ENCODE data around the gene UROC1.

The UROC1 gene

DNA sequence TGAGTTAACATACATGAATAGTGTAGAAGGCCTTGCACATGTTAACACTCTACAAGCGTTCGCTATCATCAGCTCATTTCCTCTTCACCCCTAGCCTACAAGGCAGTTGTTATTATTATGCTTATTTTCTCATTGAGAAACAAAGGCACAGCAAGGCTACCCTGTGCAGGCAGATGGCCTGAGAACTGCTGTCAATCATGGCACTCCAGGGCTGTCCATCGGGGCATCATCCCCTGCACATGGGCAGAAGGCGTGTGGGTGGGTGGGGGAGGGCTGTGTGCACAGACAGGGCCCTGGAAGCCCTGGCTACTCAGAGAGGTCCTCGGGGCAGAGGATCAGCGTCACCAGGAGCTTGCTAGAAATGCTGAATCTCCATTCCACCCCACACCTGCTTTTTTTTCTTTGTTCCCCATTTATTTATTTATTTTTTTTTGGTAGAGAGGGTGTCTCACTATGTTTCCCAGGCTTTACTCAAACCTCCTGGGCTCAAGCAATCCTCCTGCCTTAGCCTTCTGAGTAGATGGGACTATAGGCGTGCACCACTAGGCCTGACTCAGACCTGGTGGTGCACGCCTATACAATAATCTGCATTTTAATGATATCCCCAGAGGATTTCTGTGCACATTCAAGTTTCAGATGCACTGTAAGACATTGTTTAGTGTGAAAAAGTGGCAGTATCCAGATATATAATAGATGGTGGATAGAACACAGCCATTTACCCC, 32.2 kb downstream of the UROC1 start:
- peaks cover 0 to 13% of the 10 kb centered on the region in 2 donors for H3K4me1 ChIP-seq (ENCODE audit: control insufficient read depth in 2 of 2, insufficient read depth in 1 of 2, low read depth in 1 of 2, low read length in 2 of 2)
- H2AK5ac ChIP-seq (ENCODE audit: low read depth, low read length): no peak overlapping the region
- H3K36me3 ChIP-seq (replicated peaks in 1 of 2; ENCODE audit: control insufficient read depth in 2 of 2, insufficient read depth in 2 of 2, low read length in 2 of 2): no peaks in the 10 kb centered on the region
- H4K91ac ChIP-seq (ENCODE audit: low read depth, low read length, poor library complexity): no peak overlapping the region
- no peak overlapping the region for H3K4me3 ChIP-seq (ENCODE audit: low read length in 2 of 2)
- H2BK5ac ChIP-seq (ENCODE audit: low read length): no peak overlapping the region
- H3K27me3 ChIP-seq (ENCODE audit: control insufficient read depth in 3 of 3, insufficient read depth in 3 of 3, low read depth in 1 of 3, low read length in 3 of 3): peaks cover 0 to 33% (median 0%) of the 10 kb centered on the region in 3 experiments
- H2BK15ac ChIP-seq (ENCODE audit: low read length): no peak overlapping the region
- H3K27ac ChIP-seq (replicated peaks; ENCODE audit: low read length): no peak overlapping the region
- no peaks in the 10 kb centered on the region for H3K79me1 ChIP-seq (ENCODE audit: low read depth, low read length)
- no peak overlapping the region for H3K18ac ChIP-seq (ENCODE audit: low read length)
- H2AFZ ChIP-seq (ENCODE audit: low read length): peak overlapping the region; percentile 53
- H3K14ac ChIP-seq (ENCODE audit: low read length): no peak overlapping the region
- DNase-seq (ENCODE audit: low spot score): no peak
- H2BK120ac ChIP-seq (ENCODE audit: low read depth, low read length): no peak overlapping the region
- WGBS, 2 donors (ENCODE audit: extremely low coverage in 2 of 2, insufficient read length in 2 of 2, insufficient replicate concordance in 1 of 2): no CpG with 5 or more reads among the region's 8 CpGs
- H4K8ac ChIP-seq (ENCODE audit: low read depth, low read length): no peak overlapping the region
- no peaks in the 10 kb centered on the region for H3K9me3 ChIP-seq (replicated peaks in 1 of 2; ENCODE audit: control insufficient read depth in 2 of 2, insufficient read depth in 1 of 2, low read depth in 1 of 2, low read length in 2 of 2)
- H3K23ac ChIP-seq (ENCODE audit: low read depth, low read length, poor library complexity): no peak overlapping the region
- no peak overlapping the region for H2BK12ac ChIP-seq (ENCODE audit: low read length)
- no peak overlapping the region for H3K4ac ChIP-seq (ENCODE audit: low read length)
- no peak overlapping the region for H3K4me2 ChIP-seq (ENCODE audit: insufficient read depth, low read length, poor library complexity, severe bottlenecking)
- H3K9ac ChIP-seq (ENCODE audit: low read depth, low read length, poor library complexity): no peak overlapping the region

DNA sequence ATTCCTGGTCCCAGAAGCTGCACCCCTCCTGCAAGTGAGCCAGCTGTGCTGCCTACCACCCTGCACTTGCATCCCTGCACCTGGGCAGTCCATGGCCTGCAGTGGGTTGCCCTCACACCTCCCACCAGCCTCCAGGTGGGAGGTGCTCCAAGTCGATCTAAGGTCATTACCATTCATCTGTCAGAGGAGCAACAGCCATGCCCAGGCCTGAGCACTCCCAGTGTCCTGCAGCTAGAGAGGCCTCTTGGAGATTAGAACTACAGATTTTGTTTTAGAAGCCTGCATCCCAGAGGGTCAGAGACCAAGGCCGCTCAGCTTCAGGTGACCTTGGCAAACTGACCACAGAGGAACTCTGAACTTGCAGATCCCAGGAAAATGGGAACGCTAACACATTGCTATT, 32.9 kb downstream of the UROC1 start:
- no peak overlapping the region for H3K4ac ChIP-seq (ENCODE audit: low read length)
- no peak overlapping the region for H2BK15ac ChIP-seq (ENCODE audit: low read length)
- H3K9me3 ChIP-seq (replicated peaks in 1 of 2; ENCODE audit: control insufficient read depth in 2 of 2, insufficient read depth in 1 of 2, low read depth in 1 of 2, low read length in 2 of 2): no peaks in the 10 kb centered on the region
- no peak overlapping the region for H4K91ac ChIP-seq (ENCODE audit: low read depth, low read length, poor library complexity)
- H3K27ac ChIP-seq (replicated peaks; ENCODE audit: low read length): no peak overlapping the region
- H3K4me1 ChIP-seq (ENCODE audit: control insufficient read depth in 2 of 2, insufficient read depth in 1 of 2, low read depth in 1 of 2, low read length in 2 of 2): peaks cover 0 to 13% of the 10 kb centered on the region in 2 donors
- H3K18ac ChIP-seq (ENCODE audit: low read length): no peak overlapping the region
- H3K9ac ChIP-seq (ENCODE audit: low read depth, low read length, poor library complexity): no peak overlapping the region
- H3K4me2 ChIP-seq (ENCODE audit: insufficient read depth, low read length, poor library complexity, severe bottlenecking): no peak overlapping the region
- no peak overlapping the region for H2BK12ac ChIP-seq (ENCODE audit: low read length)
- H2BK120ac ChIP-seq (ENCODE audit: low read depth, low read length): no peak overlapping the region
- no peak overlapping the region for H2AK5ac ChIP-seq (ENCODE audit: low read depth, low read length)
- no peak overlapping the region for H3K4me3 ChIP-seq (ENCODE audit: low read length in 2 of 2)
- no peak overlapping the region for H2BK5ac ChIP-seq (ENCODE audit: low read length)
- no peak overlapping the region for H2AFZ ChIP-seq (ENCODE audit: low read length)
- peak overlapping the region; percentile 48 for H3K14ac ChIP-seq (ENCODE audit: low read length)
- H3K36me3 ChIP-seq (replicated peaks in 1 of 2; ENCODE audit: control insufficient read depth in 2 of 2, insufficient read depth in 2 of 2, low read length in 2 of 2): no peaks in the 10 kb centered on the region
- peaks cover 0 to 27% (median 0%) of the 10 kb centered on the region in 3 experiments for H3K27me3 ChIP-seq (ENCODE audit: control insufficient read depth in 3 of 3, insufficient read depth in 3 of 3, low read depth in 1 of 3, low read length in 3 of 3)
- H3K79me1 ChIP-seq (ENCODE audit: low read depth, low read length): no peaks in the 10 kb centered on the region
- H3K23ac ChIP-seq (ENCODE audit: low read depth, low read length, poor library complexity): no peak overlapping the region
- no peak overlapping the region for H4K8ac ChIP-seq (ENCODE audit: low read depth, low read length)
- no peak for DNase-seq (ENCODE audit: low spot score)
- WGBS, 2 donors (ENCODE audit: extremely low coverage in 2 of 2, insufficient read length in 2 of 2, insufficient replicate concordance in 1 of 2): no CpG with 5 or more reads among the region's 3 CpGs

- WGBS, 2 donors (ENCODE audit: extremely low coverage in 2 of 2, insufficient read length in 2 of 2, insufficient replicate concordance in 1 of 2): no CpG with 5 or more reads among the region's 3 CpGs
- Histone ChIP-seq H3K4me3 (ENCODE audit: low read length in 2 of 2) (no peak overlapping the region), H3K4ac (ENCODE audit: low read length) (no peak overlapping the region), H4K8ac (ENCODE audit: low read depth, low read length) (no peak overlapping the region), H4K91ac (ENCODE audit: low read depth, low read length, poor library complexity) (no peak overlapping the region), H3K18ac (ENCODE audit: low read length) (no peak overlapping the region), H3K9ac (ENCODE audit: low read depth, low read length, poor library complexity) (no peak overlapping the region), H3K27ac (replicated peaks; ENCODE audit: low read length) (no peak overlapping the region), H3K36me3 (replicated peaks in 1 of 2; ENCODE audit: control insufficient read depth in 2 of 2, insufficient read depth in 2 of 2, low read length in 2 of 2) (no peaks in the 10 kb centered on the region), H3K23ac (ENCODE audit: low read depth, low read length, poor library complexity) (no peak overlapping the region), H2BK12ac (ENCODE audit: low read length) (no peak overlapping the region), H3K79me1 (ENCODE audit: low read depth, low read length) (no peaks in the 10 kb centered on the region), H3K14ac (ENCODE audit: low read length) (no peak overlapping the region), H2BK120ac (ENCODE audit: low read depth, low read length) (no peak overlapping the region), H3K27me3 (ENCODE audit: control insufficient read depth in 3 of 3, insufficient read depth in 3 of 3, low read depth in 1 of 3, low read length in 3 of 3) (peaks cover 0 to 22% (median 0%) of the 10 kb centered on the region in 3 experiments), H3K4me1 (ENCODE audit: control insufficient read depth in 2 of 2, insufficient read depth in 1 of 2, low read depth in 1 of 2, low read length in 2 of 2) (peaks cover 0 to 13% of the 10 kb centered on the region in 2 donors), H3K9me3 (replicated peaks in 1 of 2; ENCODE audit: control insufficient read depth in 2 of 2, insufficient read depth in 1 of 2, low read depth in 1 of 2, low read length in 2 of 2) (no peaks in the 10 kb centered on the region), H2AK5ac (ENCODE audit: low read depth, low read length) (no peak overlapping the region), H2AFZ (ENCODE audit: low read length) (no peak overlapping the region), H2BK15ac (ENCODE audit: low read length) (no peak overlapping the region), H3K4me2 (ENCODE audit: insufficient read depth, low read length, poor library complexity, severe bottlenecking) (no peak overlapping the region), H2BK5ac (ENCODE audit: low read length) (no peak overlapping the region)
- no peak for DNase-seq (ENCODE audit: low spot score)
Measured at GRCh38 chr3:126484148-126484547, 33.4 kb downstream of the UROC1 start.

DNA sequence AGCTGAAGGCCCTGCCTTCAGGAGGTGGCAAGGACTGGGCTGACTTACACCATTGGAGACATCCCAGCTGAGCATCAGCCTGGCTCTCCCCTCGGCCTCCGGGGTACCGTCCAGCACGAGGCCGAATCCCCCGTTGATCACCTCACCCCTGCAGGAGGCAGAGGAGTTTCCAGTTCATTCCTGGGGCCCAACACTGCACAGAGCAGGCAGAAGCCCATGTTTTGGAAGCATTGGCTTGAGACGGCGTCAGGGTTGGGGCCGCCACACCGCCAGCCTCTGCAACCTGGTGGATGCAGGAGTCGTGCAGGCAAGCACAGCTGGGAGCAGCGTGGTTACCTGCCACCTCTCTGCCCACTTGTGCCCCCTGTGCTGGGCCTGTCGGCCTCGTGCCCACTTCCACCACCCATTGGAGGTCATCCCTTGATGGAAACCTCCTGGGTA, 34.2 kb downstream of the UROC1 start:
- Histone ChIP-seq H3K4me3 (ENCODE audit: low read length in 2 of 2) (no peak overlapping the region), H2AFZ (ENCODE audit: low read length) (no peak overlapping the region), H3K79me1 (ENCODE audit: low read depth, low read length) (no peaks in the 10 kb centered on the region), H3K4me1 (ENCODE audit: control insufficient read depth in 2 of 2, insufficient read depth in 1 of 2, low read depth in 1 of 2, low read length in 2 of 2) (peaks cover 0 to 18% of the 10 kb centered on the region in 2 donors), H3K9me3 (replicated peaks in 1 of 2; ENCODE audit: control insufficient read depth in 2 of 2, insufficient read depth in 1 of 2, low read depth in 1 of 2, low read length in 2 of 2) (no peaks in the 10 kb centered on the region), H2AK5ac (ENCODE audit: low read depth, low read length) (peak overlapping the region; percentile 85), H2BK15ac (ENCODE audit: low read length) (peak overlapping the region; percentile 39), H2BK120ac (ENCODE audit: low read depth, low read length) (peak overlapping the region; percentile 57), H3K27ac (replicated peaks; ENCODE audit: low read length) (no peak overlapping the region), H4K91ac (ENCODE audit: low read depth, low read length, poor library complexity) (peak overlapping the region; percentile 46), H3K18ac (ENCODE audit: low read length) (peak overlapping the region; percentile 35), H4K8ac (ENCODE audit: low read depth, low read length) (no peak overlapping the region), H3K14ac (ENCODE audit: low read length) (no peak overlapping the region), H3K9ac (ENCODE audit: low read depth, low read length, poor library complexity) (peak overlapping the region; percentile 10), H2BK12ac (ENCODE audit: low read length) (peak overlapping the region; percentile 60), H3K27me3 (ENCODE audit: control insufficient read depth in 3 of 3, insufficient read depth in 3 of 3, low read depth in 1 of 3, low read length in 3 of 3) (peaks cover 0 to 16% (median 0%) of the 10 kb centered on the region in 3 experiments), H3K23ac (ENCODE audit: low read depth, low read length, poor library complexity) (no peak overlapping the region), H3K4me2 (ENCODE audit: insufficient read depth, low read length, poor library complexity, severe bottlenecking) (no peak overlapping the region), H3K4ac (ENCODE audit: low read length) (peak overlapping the region; percentile 47), H3K36me3 (replicated peaks in 1 of 2; ENCODE audit: control insufficient read depth in 2 of 2, insufficient read depth in 2 of 2, low read length in 2 of 2) (no peaks in the 10 kb centered on the region), H2BK5ac (ENCODE audit: low read length) (no peak overlapping the region)
- DNase-seq (ENCODE audit: low spot score): no peak
- no CpG with 5 or more reads among the region's 14 CpGs for WGBS, 2 donors (ENCODE audit: extremely low coverage in 2 of 2, insufficient read length in 2 of 2, insufficient replicate concordance in 1 of 2)
